Lower leg skin (tissue), 4 donors: ENCODE data around the gene RFC4. TPM values are rescaled to one million over a fixed set of nuclear protein-coding genes. Genes with fewer than 3 reads are reported as not detected.
"Not testable (repeated sequence)": the region's sequence is repeated elsewhere in the genome, so short reads cannot be mapped to it uniquely, and the experiment has no call there.

Experiments used
- DNase-seq, 2 donors: peaks; one replicate each; pipeline ENCODE4 v3.0.0-alpha.2; 2019; ENCODE audit warnings: low spot score in 2 of 2
- H3K4me3 ChIP-seq: fragments of 200-600 bp; sonication (generic); 2 replicates; pipeline ENCODE4 v1.5.1; 2017; ENCODE audit warnings: mild to moderate bottlenecking, low read depth; ENCODE audit not compliant: poor library complexity, severe bottlenecking
- CTCF ChIP-seq, 3 donors: fragments of 450-650 bp; IDR thresholded peaks; one replicate each; pipeline ENCODE4 v1.5.1; 2016; ENCODE audit warnings: antibody characterized with exemption in 3 of 3, mild to moderate bottlenecking in 3 of 3, moderate library complexity in 2 of 3
- POLR2A ChIP-seq, 2 donors: fragments of 450-650 bp; IDR thresholded peaks; one replicate each; pipeline ENCODE4 v1.6.1; 2016 to 2017; ENCODE audit warnings: antibody characterized with exemption in 2 of 2, mild to moderate bottlenecking in 1 of 2, moderate library complexity in 1 of 2
- whole genome bisulfite sequencing, 2 donors: methylation state at CpG; one replicate each; pipeline ENCODE4 v1.1.5; 2018; 5-methylcytosine and 5-hydroxymethylcytosine counted together
- intact Hi-C: fragments of 100-400 bp; cut with DNase I; formaldehyde crosslinking; loops from one replicate; pipeline ENCODE4 v1.15.0; 2023; ENCODE audit warnings: low total_unique reads
- total RNA-seq, 4 donors: library from RNA; depleted of rRNA; stranded (reverse); fragments of >200 nt; gene quantifications; one replicate each; pipeline ENCODE4 v1.1.0, GENCODE V29; 2016

RFC4 gene
- total RNA-seq, 4 donors from 2014 or later = 6.3 to 14.0 (median 10.5) TPM

GRCh38 chr3:186826410-186826975 is 20.2 kb upstream of the RFC4 start:
- DNase-seq = peak in 1 of 2 donors; percentile 61
- intact Hi-C loops = loop anchor here (10.0 kb wide), 1 partner anchor 212 kb away; the partner anchor contains the start of gene AHSG
- no peak for TF ChIP-seq POLR2A (IDR thresholded peaks at IDR 0.05)
- TF ChIP-seq CTCF (IDR thresholded peaks at IDR 0.05) = no peak
- no peak overlapping the region for H3K4me3 ChIP-seq
- 8 to 9% methylated on average over 12 to 14 of the region's 14 CpGs for WGBS, 2 donors

GRCh38 chr3:186825872-186826409 is 19.7 kb upstream of the RFC4 start:
- peak in 1 of 2 donors; percentile 64 for DNase-seq
- TF ChIP-seq POLR2A (IDR thresholded peaks at IDR 0.05) = no peak
- TF ChIP-seq CTCF (IDR thresholded peaks at IDR 0.05) = no peak
- intact Hi-C loops = loop anchor here (10.0 kb wide), 1 partner anchor 211 kb away; the partner anchor contains the start of gene AHSG
- no peak overlapping the region for H3K4me3 ChIP-seq
- 26 to 29% methylated on average over 11 of the region's 11 CpGs for WGBS, 2 donors

- intact Hi-C loops = loop anchor here (10.0 kb wide), 1 partner anchor 211 kb away; the partner anchor contains the start of gene AHSG
- no peak overlapping the region for H3K4me3 ChIP-seq
- TF ChIP-seq POLR2A (IDR thresholded peaks at IDR 0.05) = no peak
- no peak for TF ChIP-seq CTCF (IDR thresholded peaks at IDR 0.05)
- DNase-seq = peak in 1 of 2 donors; percentile 84
- WGBS, 2 donors = 9 to 19% methylated on average over 23 of the region's 23 CpGs
Measured at GRCh38 chr3:186825294-186825821, 19.1 kb upstream of the RFC4 start.

- DNase-seq = peak in 1 of 2 donors; percentile 83
- WGBS, 2 donors = 36 to 44% methylated on average over 15 to 16 of the region's 18 CpGs
- intact Hi-C loops = loop anchor here (10.0 kb wide), 1 partner anchor 210 kb away; the partner anchor contains the start of gene AHSG
- TF ChIP-seq CTCF (IDR thresholded peaks at IDR 0.05) (no peak), POLR2A (IDR thresholded peaks at IDR 0.05) (no peak)
- no peak overlapping the region for H3K4me3 ChIP-seq
Measured at GRCh38 chr3:186824430-186825139, 18.3 kb upstream of the RFC4 start.

GRCh38 chr3:186823386-186823785 is 17.1 kb upstream of the RFC4 start:
- 73 to 77% methylated on average over 2 of the region's 2 CpGs for WGBS, 2 donors
- intact Hi-C loops = loop anchor here (10.0 kb wide), 1 partner anchor 209 kb away; the partner anchor contains the start of gene AHSG
- DNase-seq = no peak
- no peak overlapping the region for H3K4me3 ChIP-seq
- TF ChIP-seq CTCF (IDR thresholded peaks at IDR 0.05) (no peak), POLR2A (IDR thresholded peaks at IDR 0.05) (no peak)

- WGBS, 2 donors = 81 to 88% methylated on average over 1 of the region's 1 CpG
- peak in 1 of 2 donors; percentile 43 for DNase-seq
- not testable (repeated sequence) for H3K4me3 ChIP-seq
- intact Hi-C loops = loop anchor here (10.0 kb wide), 1 partner anchor 208 kb away; the partner anchor contains the start of gene AHSG
Measured at GRCh38 chr3:186822388-186822759, 16.1 kb upstream of the RFC4 start.
